IMR-90 (cell line): ENCODE results near the gene ZYX. TPM values are rescaled to one million over a fixed set of nuclear protein-coding genes. Genes with fewer than 3 reads are reported as not detected.
A peak's percentile ranks its signal among the peaks of the same experiment; 100 is the strongest.

ENCODE experiments used
- ATAC-seq: fragments of 200-7000 bp; cut with Tn5 transposase; 2 replicates; pipeline ENCODE4 v1.9.1; 2020; ENCODE audit warnings: low read depth, mild to moderate bottlenecking, moderate library complexity
- BruUV-seq: library from RNA; stranded (reverse); fragments of 400-500 nt; replicated peaks from 2 replicates; lab custom pipeline; 2021; lab: Mats Ljungman, UMichigan
- CTCF ChIA-PET: fragments of 300-600 bp; formaldehyde crosslinking; extraction: SDS; loops from one replicate; lab custom pipeline; 2021; ENCODE audit warnings: antibody characterized with exemption; lab: Yijun Ruan, JAX
- POLR2A ChIA-PET: fragments of 300-600 bp; sonication (Branson Sonifier 250); formaldehyde crosslinking; loops from one replicate; lab custom pipeline; 2022; ENCODE audit warnings: antibody characterized with exemption; ENCODE audit not compliant: unreplicated experiment; lab: Charles Lee
- DNase-seq: peaks from one replicate; pipeline ENCODE4 v3.0.0; 2013
- H2AFZ ChIP-seq: replicated peaks from 2 replicates; pipeline ENCODE3; 2013; ENCODE audit warnings: low read length, mild to moderate bottlenecking; ENCODE audit not compliant: poor library complexity
- H2AK5ac ChIP-seq: 2 replicates; pipeline ENCODE4 v1.6.1; 2013; ENCODE audit warnings: low read depth, low read length, inconsistent platforms
- H2AK9ac ChIP-seq: replicated peaks from 2 replicates; pipeline ENCODE3; 2013; ENCODE audit warnings: mild to moderate bottlenecking, low read depth, low read length, moderate library complexity; ENCODE audit not compliant: poor library complexity
- H2BK120ac ChIP-seq: 2 replicates; pipeline ENCODE4 v1.6.1; 2013; ENCODE audit warnings: low read depth, low read length, inconsistent platforms
- H2BK15ac ChIP-seq: 3 replicates; pipeline ENCODE4 v1.6.1; 2013; ENCODE audit warnings: low read depth, low read length, inconsistent platforms
- H2BK20ac ChIP-seq: 2 replicates; pipeline ENCODE4 v1.6.1; 2013; ENCODE audit warnings: low read depth, mild to moderate bottlenecking, inconsistent platforms, low read length, moderate library complexity
- H2BK5ac ChIP-seq: 2 replicates; pipeline ENCODE4 v1.6.1; 2013; ENCODE audit warnings: mild to moderate bottlenecking, low read depth, low read length, inconsistent platforms; ENCODE audit not compliant: poor library complexity, severe bottlenecking
- H3K14ac ChIP-seq: replicated peaks from 2 replicates; pipeline ENCODE4 v1.6.1; 2013; ENCODE audit warnings: low read depth, low read length, inconsistent platforms
- H3K18ac ChIP-seq: 2 replicates; pipeline ENCODE4 v1.6.1; 2013; ENCODE audit warnings: low read depth, low read length, control low read depth
- H3K23ac ChIP-seq: 2 replicates; pipeline ENCODE4 v1.6.1; 2013; ENCODE audit warnings: low read depth, low read length, inconsistent platforms
- H3K27ac ChIP-seq: 2 replicates; pipeline ENCODE4 v1.5.1; 2013; ENCODE audit warnings: mild to moderate bottlenecking, control low read depth, low read length; ENCODE audit not compliant: insufficient read depth
- H3K27me3 ChIP-seq: 2 replicates; pipeline ENCODE4 v1.6.1; 2013; ENCODE audit warnings: low read length; ENCODE audit not compliant: control insufficient read depth, insufficient read depth
- H3K36me3 ChIP-seq: 2 replicates; pipeline ENCODE4 v1.6.1; 2013; ENCODE audit warnings: low read length, mixed read lengths; ENCODE audit not compliant: control insufficient read depth, insufficient read depth
- H3K4ac ChIP-seq: 2 replicates; pipeline ENCODE4 v1.6.1; 2013; ENCODE audit warnings: low read depth, low read length, inconsistent platforms
- H3K4me1 ChIP-seq: 2 replicates; pipeline ENCODE4 v1.6.1; 2013; ENCODE audit warnings: low read length, mixed read lengths; ENCODE audit not compliant: control insufficient read depth, insufficient read depth
- H3K4me2 ChIP-seq: 2 replicates; pipeline ENCODE4 v1.6.1; 2013; ENCODE audit warnings: low read depth, mild to moderate bottlenecking, control low read depth, low read length, moderate library complexity
- H3K4me3 ChIP-seq: 2 replicates; pipeline ENCODE4 v1.5.1; 2013; ENCODE audit warnings: low read depth, mild to moderate bottlenecking, control low read depth, low read length, moderate library complexity; ENCODE audit not compliant: insufficient read depth
- H3K56ac ChIP-seq: 2 replicates; pipeline ENCODE4 v1.6.1; 2013; ENCODE audit warnings: low read length, inconsistent platforms; ENCODE audit not compliant: insufficient read depth; ENCODE audit errors: extremely low read depth
- H3K79me1 ChIP-seq, 2 experiments: 2 replicates each; pipeline ENCODE4 v1.6.1; 2013; ENCODE audit warnings: low read length in 2 of 2, inconsistent platforms in 1 of 2, low read depth in 1 of 2
- H3K9ac ChIP-seq: 2 replicates; pipeline ENCODE4 v1.6.1; 2013; ENCODE audit warnings: low read depth, low read length, control low read depth
- H3K9me1 ChIP-seq: 2 replicates; pipeline ENCODE4 v1.6.1; 2013; ENCODE audit warnings: low read length, inconsistent platforms; ENCODE audit not compliant: insufficient read depth
- H3K9me3 ChIP-seq: 2 replicates; pipeline ENCODE4 v1.6.1; 2013; ENCODE audit warnings: low read length; ENCODE audit not compliant: control insufficient read depth, insufficient read depth
- H4K20me1 ChIP-seq: 2 replicates; pipeline ENCODE4 v1.6.1; 2013; ENCODE audit warnings: low read length, inconsistent platforms; ENCODE audit not compliant: insufficient read depth
- H4K5ac ChIP-seq: 2 replicates; pipeline ENCODE4 v1.6.1; 2013; ENCODE audit warnings: mild to moderate bottlenecking, low read depth, low read length, control low read depth
- H4K8ac ChIP-seq, 2 experiments: 2 replicates each; pipeline ENCODE4 v1.6.1; 2013; ENCODE audit warnings: low read depth in 2 of 2, low read length in 2 of 2, control low read depth in 1 of 2, inconsistent platforms in 1 of 2
- H4K91ac ChIP-seq: 2 replicates; pipeline ENCODE4 v1.6.1; 2013; ENCODE audit warnings: low read depth, low read length, inconsistent platforms; ENCODE audit not compliant: insufficient read depth
- BHLHE40 ChIP-seq: fragments of 150-350 bp; IDR thresholded peaks from 2 replicates; pipeline ENCODE4 v1.6.1; 2016; ENCODE audit warnings: mild to moderate bottlenecking, low read depth, low read length
- CTCF ChIP-seq: conservative IDR thresholded peaks from 2 replicates; pipeline ENCODE4 v1.5.1; 2012; ENCODE audit warnings: mild to moderate bottlenecking, low read depth, low read length, improper control_type of control experiment
- FOS ChIP-seq: fragments of 150-350 bp; IDR thresholded peaks from 2 replicates; pipeline ENCODE4 v1.6.1; 2016; ENCODE audit warnings: low read depth, low read length
- MXI1 ChIP-seq: IDR thresholded peaks from 2 replicates; pipeline ENCODE4 v1.6.1; 2012; ENCODE audit warnings: low read depth, mild to moderate bottlenecking, low read length, moderate library complexity, borderline replicate concordance
- RAD21 ChIP-seq: IDR thresholded peaks from 2 replicates; pipeline ENCODE4 v1.6.1; 2012; ENCODE audit warnings: low read length, improper control_type of control experiment
- RCOR1 ChIP-seq: IDR thresholded peaks from 2 replicates; pipeline ENCODE4 v1.6.1; 2012; ENCODE audit warnings: mild to moderate bottlenecking, low read length, improper control_type of control experiment; ENCODE audit not compliant: insufficient replicate concordance
- WGBS, 2 experiments: methylation state at CpG; one replicate each; pipeline versions ENCODE4 v1.1.5 to v1.1.7; 2013; ENCODE audit warnings: missing lambda C conversion rate in 2 of 2; ENCODE audit not compliant: insufficient read length in 1 of 2; ENCODE audit errors: extremely low coverage in 2 of 2; 5-methylcytosine and 5-hydroxymethylcytosine counted together
- dilution Hi-C: fragments of 300-500 bp; cut with HindIII; formaldehyde crosslinking; loops from one replicate; pipeline ENCODE4 v1.14.3; 2018; ENCODE audit warnings: low sequenced_read_pairs; ENCODE audit not compliant: unreplicated experiment
- in situ Hi-C: fragments of 300-500 bp; cut with MboI; formaldehyde crosslinking; loops from 3 replicates; pipeline ENCODE4 v1.14.3; 2019; ENCODE audit warnings: low sequenced_read_pairs, inconsistent platforms, mixed read lengths
- intact Hi-C: fragments of 100-400 bp; cut with micrococcal nuclease; formaldehyde crosslinking; loops from 2 replicates; pipeline ENCODE4 v1.10.0; 2022
- polyA plus RNA-seq, 3 experiments: library from polyadenylated mRNA; depleted of rRNA; stranded (reverse); fragments of >200 nt; gene quantifications; 2 replicates each; pipeline ENCODE4 v1.2.3, GENCODE V29; 2012; ENCODE audit warnings: low replicate concordance in 1 of 3
- total RNA-seq: library from RNA; depleted of rRNA; stranded (reverse); fragments of >200 nt; gene quantifications from 2 replicates; pipeline ENCODE4 v1.2.3, GENCODE V29; 2012

Gene ZYX
- total and polyA plus RNA-seq, 2 of the 4 experiments (the other 2 are of a cell fraction), result 22.6 to 334 TPM

- dilution Hi-C loops, result no loop called here
- H2BK15ac ChIP-seq, result no peak overlapping the region
- H3K4me2 ChIP-seq, result no peak overlapping the region
- H4K8ac ChIP-seq, result no peak overlapping the region
- no peak overlapping the region for H2AK5ac ChIP-seq
- no TSS peak for BruUV-seq
- no peak overlapping the region for H3K14ac ChIP-seq
- H3K4me3 ChIP-seq, result no peak overlapping the region
- H2AFZ ChIP-seq, result peak overlapping the region; percentile 5
- H3K79me1 ChIP-seq, result peaks cover 24 to 79% of the 10 kb centered on the region in 2 experiments; a peak in 3 of 4 replicates
- no peak overlapping the region for H3K9ac ChIP-seq
- no peak overlapping the region for H2BK120ac ChIP-seq
- CTCF ChIA-PET, result no interaction called here
- WGBS, 2 experiments, result 79% methylated on average over 6 of the region's 15 CpGs; no CpG with 5 or more reads in 1 of the 2 experiments
- H4K20me1 ChIP-seq, result peaks cover 97% of the 10 kb centered on the region
- no peak overlapping the region for H4K91ac ChIP-seq
- no peak overlapping the region for H3K27ac ChIP-seq
- H3K56ac ChIP-seq, result no peak overlapping the region
- H3K9me3 ChIP-seq, result no peaks in the 10 kb centered on the region
- POLR2A ChIA-PET, result no interaction called here
- no peak overlapping the region for H2AK9ac ChIP-seq
- no peak overlapping the region for H2BK5ac ChIP-seq
- no peak for DNase-seq
- peaks cover 80% of the 10 kb centered on the region for H3K36me3 ChIP-seq
- H3K4ac ChIP-seq, result no peak overlapping the region
- in situ Hi-C loops, result no loop called here
- TF ChIP-seq FOS (no peak), MXI1 (no peak), BHLHE40 (no peak), RAD21 (0 out of 2 replicates have a peak, but pooled peaks have one; percentile 6), CTCF (0 out of 2 replicates have a peak, but pooled peaks have one; percentile 4), RCOR1 (no peak)
- H3K9me1 ChIP-seq, result peaks cover 40% of the 10 kb centered on the region
- peaks cover 54% of the 10 kb centered on the region for H3K4me1 ChIP-seq
- no peak for ATAC-seq
- no peak overlapping the region for H4K5ac ChIP-seq
- intact Hi-C loops, result loop anchor here (5.0 kb wide), 1 partner anchor 103 kb away; no protein-coding TSS in a partner anchor
- H3K18ac ChIP-seq, result no peak overlapping the region
- no peak overlapping the region for H3K23ac ChIP-seq
- H3K27me3 ChIP-seq, result no peaks in the 10 kb centered on the region
- H2BK20ac ChIP-seq, result no peak overlapping the region
Observed at GRCh38 chr7:143389316-143390103, 8.4 kb downstream of the ZYX start.
